ENCODE measurements around the gene PRRG2. TPM values are rescaled to one million over a fixed set of nuclear protein-coding genes. Genes with fewer than 3 reads are reported as not detected.

PRRG2 gene
- 0.30 and 0.84 TPM in 2 replicates for total RNA-seq

GRCh38 chr19:49581007-49581508 lies at the start of gene PRRG2:
Gene PRRG2, plus strand, starts transcription at chr19:49581316. Its CDS starts 1,904 bp downstream, at chr19:49583220.

GRCh38 chr19:49580264-49581006 lies 681 bp upstream of the PRRG2 start, which contains the start of gene NOSIP:
Gene NOSIP, minus strand, starts transcription at chr19:49580556. Its CDS starts 19,865 bp downstream, at chr19:49560691.

DNA sequence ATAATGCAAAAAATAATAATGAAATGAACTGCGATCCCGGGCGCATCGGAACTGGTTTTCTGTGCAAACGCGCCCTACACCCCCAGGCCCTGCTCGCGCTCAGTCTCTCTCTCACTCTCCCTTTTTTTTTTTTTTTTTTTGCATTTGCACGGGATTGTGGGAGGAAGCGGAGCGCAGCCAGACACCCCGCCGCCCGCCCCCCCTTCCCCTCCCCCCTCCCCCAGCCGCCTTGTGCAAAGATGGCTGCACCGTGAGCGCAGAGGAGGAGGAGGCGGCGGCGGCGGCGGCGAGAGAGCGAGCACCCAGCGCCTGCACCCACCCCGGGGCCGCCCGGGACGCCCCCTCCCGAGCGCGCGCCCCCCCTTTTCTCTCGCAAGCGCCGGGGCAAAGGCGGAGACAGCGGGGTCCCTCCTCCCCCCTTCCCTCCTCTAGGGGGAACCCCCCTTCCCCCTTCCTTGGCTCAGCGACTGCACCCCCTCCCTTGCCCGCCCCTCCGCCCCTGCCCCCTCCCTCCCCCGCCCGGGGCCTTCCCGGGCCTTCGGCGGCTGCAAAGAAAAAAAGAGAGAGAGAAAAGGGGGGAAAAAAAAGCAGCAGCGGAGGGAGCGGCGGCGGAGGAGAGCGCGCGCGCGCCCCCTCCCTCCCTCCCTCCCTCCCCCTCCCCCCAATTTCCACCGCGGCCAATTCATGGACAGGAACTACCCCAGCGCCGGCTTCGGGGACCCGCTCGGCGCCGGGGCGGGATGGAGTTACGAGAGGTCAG lies 10.0 kb downstream of the PRRG2 start, which contains the start of gene PRR12:
Gene PRR12 (plus strand): TSS at position 212 of the 760 bp plus-strand sequence. CDS start 473 bp downstream, at position 685.

DNA sequence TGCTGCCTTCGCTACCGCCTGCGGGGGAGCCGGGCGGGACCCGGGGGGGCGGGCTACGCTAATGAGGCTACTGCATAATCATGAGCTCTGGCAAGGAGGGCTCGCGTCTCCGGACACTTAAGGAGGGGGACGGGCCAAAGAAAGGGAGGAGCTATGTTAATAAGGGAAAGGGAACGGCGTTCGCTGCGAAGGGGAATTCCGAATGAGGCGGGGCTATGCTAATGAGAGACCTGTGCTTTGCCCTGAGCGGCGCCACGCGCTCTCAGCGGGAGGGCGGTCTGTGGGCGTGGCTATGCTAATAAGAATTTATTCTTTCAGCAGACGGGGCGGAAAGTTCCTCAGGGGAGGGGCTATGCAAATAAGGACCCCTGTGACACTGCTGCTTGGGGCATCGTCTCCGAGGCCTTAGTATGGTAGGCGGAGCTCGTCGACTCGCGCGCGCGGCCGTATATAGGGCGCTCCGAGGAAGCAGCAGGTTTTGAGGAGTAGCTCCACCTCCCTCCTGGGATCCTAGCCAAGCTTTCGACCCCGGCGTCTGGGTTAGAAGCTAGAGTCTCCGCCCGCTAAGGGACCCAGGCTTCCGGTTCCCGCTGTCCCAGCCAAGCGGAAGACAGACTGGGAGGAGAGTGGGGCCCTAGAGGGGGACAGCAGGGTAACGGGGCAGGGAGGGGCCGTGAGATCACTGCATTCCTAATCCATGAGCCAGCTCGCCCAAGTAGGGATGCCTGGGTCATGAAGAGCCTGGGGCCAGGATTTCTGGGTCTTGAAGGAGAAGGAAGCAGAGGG lies 59.2 kb downstream of the PRRG2 start, which contains the start of gene RRAS:
Gene RRAS (minus strand): TSS at position 31 of the 786 bp plus-strand sequence. CDS start 45 bp downstream, outside the sequence.

Other genes starting within 250 kb of the PRRG2 start
- gene CD37, start 245.9 kb upstream of the PRRG2 start, total RNA-seq = not detected in 2 replicates
- gene TEAD2, start 218.9 kb upstream of the PRRG2 start, total RNA-seq = 47.9 and 49.4 TPM in 2 replicates
- 1.3 and 2.2 TPM in 2 replicates for gene DKKL1, start 217.4 kb upstream of the PRRG2 start, total RNA-seq
- gene KASH5, start 193.1 kb upstream of the PRRG2 start, total RNA-seq = not detected in 2 replicates
- gene PTH2, start 157.9 kb upstream of the PRRG2 start, total RNA-seq = not detected in 2 replicates
- not detected in 2 replicates for gene GFY, start 155.9 kb upstream of the PRRG2 start, total RNA-seq
- not detected in 2 replicates for gene SLC17A7, start 139.8 kb upstream of the PRRG2 start, total RNA-seq
- gene PIH1D1, start 129.5 kb upstream of the PRRG2 start, total RNA-seq = 103 TPM in 2 replicates
- gene ALDH16A1, start 128.1 kb upstream of the PRRG2 start, total RNA-seq = 34.3 and 37.2 TPM in 2 replicates
- 2.4 and 5.6 TPM in 2 replicates for gene FLT3LG, start 107.1 kb upstream of the PRRG2 start, total RNA-seq
- gene RPL13A, start 93.7 kb upstream of the PRRG2 start, total RNA-seq = 3,580 and 3,841 TPM in 2 replicates
- gene RPS11, start 84.9 kb upstream of the PRRG2 start, total RNA-seq = 3,922 and 4,879 TPM in 2 replicates
- gene FCGRT, start 68.7 kb upstream of the PRRG2 start, total RNA-seq = 38.0 and 39.7 TPM in 2 replicates
- gene RCN3, start 53.3 kb upstream of the PRRG2 start, total RNA-seq = 191 and 235 TPM in 2 replicates
- 90.1 and 98.2 TPM in 2 replicates for gene NOSIP, start 760 bp upstream of the PRRG2 start, total RNA-seq
- 4.9 and 6.2 TPM in 2 replicates for gene PRR12, start 9.9 kb downstream of the PRRG2 start, total RNA-seq
- gene RRAS, start 58.8 kb downstream of the PRRG2 start, total RNA-seq = 64.7 and 94.1 TPM in 2 replicates
- 28.4 and 28.6 TPM in 2 replicates for gene SCAF1, start 60.9 kb downstream of the PRRG2 start, total RNA-seq
- gene IRF3, start 84.5 kb downstream of the PRRG2 start, total RNA-seq = 94.8 and 99.3 TPM in 2 replicates
- 35.8 and 37.2 TPM in 2 replicates for gene BCL2L12, start 84.6 kb downstream of the PRRG2 start, total RNA-seq
- gene PRMT1, start 96.0 kb downstream of the PRRG2 start, total RNA-seq = 389 and 416 TPM in 2 replicates
- gene ADM5, start 108.3 kb downstream of the PRRG2 start, total RNA-seq = 0.67 and 0.74 TPM in 2 replicates
- 17.7 and 19.3 TPM in 2 replicates for gene CPT1C, start 109.8 kb downstream of the PRRG2 start, total RNA-seq
- gene TSKS, start 182.0 kb downstream of the PRRG2 start, total RNA-seq = not detected in 2 replicates
- gene AP2A1, start 185.7 kb downstream of the PRRG2 start, total RNA-seq = 136 and 142 TPM in 2 replicates
- 30.1 and 31.8 TPM in 2 replicates for gene FUZ, start 232.0 kb downstream of the PRRG2 start, total RNA-seq
- gene MED25, start 237.0 kb downstream of the PRRG2 start, total RNA-seq = 28.4 and 28.7 TPM in 2 replicates